GM21528 (cell line): ENCODE results near the gene GGT5.

Experiments
- ATAC-seq: cut with Tn5 transposase; IDR thresholded peaks from one replicate; pipeline ENCODE4 v1.9.1; 2021; ENCODE audit warnings: mild to moderate bottlenecking, moderate library complexity; ENCODE audit not compliant: unreplicated experiment, low FRiP score

Gene GGT5

GRCh38 chr22:24170188-24170587 lies 74.7 kb downstream of the GGT5 start:
- no peak for ATAC-seq
